Gastroesophageal sphincter (tissue), 4 donors: Measurements from ENCODE around the gene MAN1C1. TPM values are rescaled to one million over a fixed set of nuclear protein-coding genes. Genes with fewer than 3 reads are reported as not detected.
A peak's percentile ranks its signal among the peaks of the same experiment; 100 is the strongest.
"Not testable (repeated sequence)": the region's sequence is repeated elsewhere in the genome, so short reads cannot be mapped to it uniquely, and the experiment has no call there.

Source experiments
- ATAC-seq: fragments of 150-250 bp; one replicate; pipeline ENCODE4 v1.9.1; 2016; ENCODE audit warnings: mild to moderate bottlenecking, moderate library complexity
- H3K27ac ChIP-seq, 4 donors: fragments of 200-600 bp; sonication (generic) in 3 of 4; 1 replicate in 3 of 4; 2 replicates in 1 of 4; pipeline ENCODE4 v1.5.1; 2016 to 2019
- H3K27me3 ChIP-seq: fragments of 200-600 bp; sonication (generic); one replicate; pipeline ENCODE4 v1.5.1; 2019
- H3K36me3 ChIP-seq, 2 donors: fragments of 200-600 bp; sonication (generic); one replicate each; pipeline ENCODE4 v1.5.1; 2019; ENCODE audit warnings: control low read depth in 1 of 2
- H3K4me1 ChIP-seq, 3 donors: fragments of 200-600 bp; sonication (generic); 1 replicate in 2 of 3; 2 replicates in 1 of 3; pipeline ENCODE4 v1.5.1; 2016 to 2019; ENCODE audit warnings: control low read depth in 2 of 3
- H3K4me3 ChIP-seq, 2 donors: fragments of 200-600 bp; sonication (generic); one replicate each; pipeline ENCODE4 v1.5.1; 2019; ENCODE audit warnings: mild to moderate bottlenecking in 1 of 2, moderate library complexity in 1 of 2
- H3K9me3 ChIP-seq, 3 donors: fragments of 200-600 bp; sonication (generic); one replicate each; pipeline ENCODE4 v1.5.1; 2017 to 2019; ENCODE audit warnings: control low read depth in 2 of 3
- CTCF ChIP-seq, 4 experiments: fragments of 200-600 bp in 2 of 4; fragments of 450-650 bp in 2 of 4; sonication (generic) in 1 of 4; IDR thresholded peaks; one replicate each; pipeline ENCODE4 v1.5.1; 2017 to 2019; ENCODE audit warnings: antibody characterized with exemption in 4 of 4, mild to moderate bottlenecking in 2 of 4, moderate library complexity in 2 of 4
- EP300 ChIP-seq: sonication (generic); formaldehyde crosslinking; IDR thresholded peaks from one replicate; pipeline ENCODE4 v1.6.1; 2017; ENCODE audit warnings: antibody characterized with exemption, mild to moderate bottlenecking
- POLR2A ChIP-seq, 2 donors: fragments of 450-650 bp; IDR thresholded peaks; one replicate each; pipeline ENCODE4 v1.6.1; 2017; ENCODE audit warnings: antibody characterized with exemption in 2 of 2, mild to moderate bottlenecking in 2 of 2, moderate library complexity in 1 of 2
- POLR2AphosphoS5 ChIP-seq: sonication (generic); formaldehyde crosslinking; IDR thresholded peaks from one replicate; pipeline ENCODE4 v1.6.1; 2017; ENCODE audit warnings: antibody characterized with exemption
- WGBS, 2 donors: methylation state at CpG; one replicate each; pipeline ENCODE4 v1.1.5; 2018; ENCODE audit warnings: low coverage in 1 of 2; 5-methylcytosine and 5-hydroxymethylcytosine counted together
- total RNA-seq, 4 donors: library from RNA; depleted of rRNA; stranded (reverse); fragments of >200 nt; gene quantifications; one replicate each; pipeline ENCODE4 v1.1.0, GENCODE V29; 2016

Gene MAN1C1
- total RNA-seq, 4 donors from 2014 or later: 20.0 to 38.1 (median 27.8) TPM

GRCh38 chr1:25631750-25632485 is 15.3 kb downstream of the MAN1C1 start:
- TF ChIP-seq EP300 (no peak), CTCF (IDR thresholded peaks at IDR 0.05) (no peak), POLR2AphosphoS5 (no peak), POLR2A (IDR thresholded peaks at IDR 0.05) (no peak)
- H3K36me3 ChIP-seq: peaks cover 0 to 14% of the 10 kb centered on the region in 2 donors
- ATAC-seq: peak; percentile 82
- 61 to 65% methylated on average over 11 of the region's 11 CpGs for WGBS, 2 donors
- H3K27me3 ChIP-seq: no peaks in the 10 kb centered on the region
- peak overlapping the region in 1 of 2 donors; percentile 18 for H3K4me3 ChIP-seq
- peaks cover 0 to 18% (median 5%) of the 10 kb centered on the region in 3 donors for H3K4me1 ChIP-seq
- peaks cover 0 to 4% (median 0%) of the 10 kb centered on the region in 3 donors for H3K9me3 ChIP-seq
- peak overlapping the region; percentile 32 to 74 (median 58) for H3K27ac ChIP-seq

- peaks cover 0 to 18% (median 5%) of the 10 kb centered on the region in 3 donors for H3K4me1 ChIP-seq
- H3K27ac ChIP-seq: no peak overlapping the region
- peaks cover 0 to 14% of the 10 kb centered on the region in 2 donors for H3K36me3 ChIP-seq
- no peaks in the 10 kb centered on the region for H3K27me3 ChIP-seq
- 74 to 92% methylated on average over 2 of the region's 2 CpGs for WGBS, 2 donors
- H3K4me3 ChIP-seq: no peak overlapping the region
- ATAC-seq: no peak
- TF ChIP-seq CTCF (IDR thresholded peaks at IDR 0.05) (no peak), EP300 (no peak), POLR2A (IDR thresholded peaks at IDR 0.05) (no peak), POLR2AphosphoS5 (no peak)
- H3K9me3 ChIP-seq: peaks cover 0 to 14% (median 0%) of the 10 kb centered on the region in 3 donors
Observed at GRCh38 chr1:25634066-25634465, 17.5 kb downstream of the MAN1C1 start.

GRCh38 chr1:25634896-25635295 is 18.3 kb downstream of the MAN1C1 start:
- no peak for ATAC-seq
- Histone ChIP-seq H3K27me3 (no peaks in the 10 kb centered on the region), H3K4me3 (no peak overlapping the region), H3K9me3 (peaks cover 0 to 15% (median 0%) of the 10 kb centered on the region in 3 donors), H3K4me1 (peaks cover 0 to 17% (median 5%) of the 10 kb centered on the region in 3 donors), H3K27ac (no peak overlapping the region), H3K36me3 (peaks cover 0 to 14% of the 10 kb centered on the region in 2 donors)
- no peak for TF ChIP-seq POLR2AphosphoS5
- TF ChIP-seq POLR2A (IDR thresholded peaks at IDR 0.05): no peak
- no peak for TF ChIP-seq CTCF (IDR thresholded peaks at IDR 0.05)
- no peak for TF ChIP-seq EP300
- WGBS, 2 donors: 96 to 100% methylated on average over 2 of the region's 2 CpGs

GRCh38 chr1:25636141-25636540 is 19.6 kb downstream of the MAN1C1 start:
- not testable (repeated sequence) for H3K27ac ChIP-seq, ATAC-seq, H3K4me3 ChIP-seq, H3K27me3 ChIP-seq
- Histone ChIP-seq H3K36me3 (peaks cover 0 to 14% of the 10 kb centered on the region in 2 donors), H3K4me1 (peaks cover 0 to 10% (median under 1%) of the 10 kb centered on the region in 3 donors), H3K9me3 (peaks cover 0 to 15% (median 0%) of the 10 kb centered on the region in 3 donors)
- WGBS, 2 donors: 91 to 98% methylated on average over 5 to 7 of the region's 7 CpGs

- Histone ChIP-seq H3K4me1 (peaks cover 3 to 25% (median 11%) of the 10 kb centered on the region in 3 donors), H3K27ac (peak overlapping the region in 1 of 4 donors; percentile 9), H3K36me3 (peaks cover 0 to 17% of the 10 kb centered on the region in 2 donors), H3K27me3 (no peaks in the 10 kb centered on the region), H3K9me3 (peaks cover 0 to 15% (median 0%) of the 10 kb centered on the region in 3 donors), H3K4me3 (no peak overlapping the region)
- TF ChIP-seq POLR2AphosphoS5: no peak
- TF ChIP-seq POLR2A (IDR thresholded peaks at IDR 0.05): no peak
- no peak for TF ChIP-seq CTCF (IDR thresholded peaks at IDR 0.05)
- TF ChIP-seq EP300: no peak
- no peak for ATAC-seq
- 76 to 86% methylated on average over 7 of the region's 10 CpGs for WGBS, 2 donors
Observed at GRCh38 chr1:25640646-25641328, 24.2 kb downstream of the MAN1C1 start.
